GM13976 (cell line): ENCODE results near the gene TMEM266.

ENCODE experiments used
- DNase-seq: peaks from one replicate; pipeline ENCODE4 v3.0.0; 2012; ENCODE audit warnings: low spot score
- CTCF ChIP-seq: IDR thresholded peaks from 2 replicates; pipeline ENCODE4 v1.5.1; 2012; ENCODE audit warnings: borderline replicate concordance, mild to moderate bottlenecking; ENCODE audit not compliant: insufficient read depth; ENCODE audit errors: extremely low read depth, missing control alignments, control extremely low read depth
- in situ Hi-C: fragments of 300-500 bp; cut with MboI; formaldehyde crosslinking; loops from one replicate; pipeline ENCODE4 v1.12.0; 2022; ENCODE audit warnings: low sequenced_read_pairs, mixed read lengths, inconsistent platforms; ENCODE audit not compliant: unreplicated experiment

TMEM266 gene

GRCh38 chr15:76236350-76236749 is 176.6 kb downstream of the TMEM266 start:
- no peak for DNase-seq
- in situ Hi-C loops, result no loop called here

GRCh38 chr15:76239786-76240185 is 180.0 kb downstream of the TMEM266 start:
- in situ Hi-C loops, result no loop called here
- no peak for DNase-seq
- no peak for TF ChIP-seq CTCF

More at GRCh38 chr15:76236350-76236749, 176.6 kb downstream of the TMEM266 start:
- TF ChIP-seq CTCF, result no peak

GRCh38 chr15:76245072-76245610 is 185.4 kb downstream of the TMEM266 start:
- in situ Hi-C loops, result no loop called here
- TF ChIP-seq CTCF, result no peak

GRCh38 chr15:76251717-76252116 is 191.9 kb downstream of the TMEM266 start:
- TF ChIP-seq CTCF, result no peak
- DNase-seq, result no peak
- in situ Hi-C loops, result no loop called here

More at GRCh38 chr15:76245072-76245610, 185.4 kb downstream of the TMEM266 start:
- no peak for DNase-seq

GRCh38 chr15:76252249-76252648 is 192.5 kb downstream of the TMEM266 start:
- no peak for TF ChIP-seq CTCF
- DNase-seq, result no peak
- in situ Hi-C loops, result no loop called here

GRCh38 chr15:76253691-76254473 is 194.1 kb downstream of the TMEM266 start:
- no peak for TF ChIP-seq CTCF
- no peak for DNase-seq
- in situ Hi-C loops, result no loop called here
